ENCODE data around the gene OSBPL6.

The OSBPL6 gene

GRCh38 chr2:178199334-178199733 is 5.0 kb downstream of the OSBPL6 start:
- no peak for DNase-seq

GRCh38 chr2:178200331-178200730 is 6.0 kb downstream of the OSBPL6 start:
- DNase-seq = no peak

DNA sequence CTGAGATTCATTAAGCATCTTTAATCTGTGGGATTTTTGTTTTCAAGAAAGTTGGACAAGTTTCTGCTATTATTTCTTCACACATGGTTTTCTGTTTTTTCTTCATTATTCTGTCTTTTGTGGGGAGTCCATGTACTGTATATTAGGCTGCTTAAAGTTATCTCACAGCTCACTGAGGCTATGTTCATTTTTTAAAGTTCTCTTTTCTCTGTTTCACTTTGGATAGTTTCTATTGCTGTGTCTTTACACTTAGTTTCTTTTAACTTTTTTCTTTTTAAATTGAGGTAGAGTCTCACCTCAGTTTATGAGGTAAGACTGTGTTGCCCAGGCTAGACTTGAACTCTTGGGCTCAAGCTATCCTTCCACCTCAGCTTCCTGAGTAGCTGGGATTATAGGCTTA is 8.6 kb downstream of the OSBPL6 start:
- DNase-seq = no peak

- no peak for DNase-seq
Measured at GRCh38 chr2:178204977-178205376, 10.7 kb downstream of the OSBPL6 start.

DNA sequence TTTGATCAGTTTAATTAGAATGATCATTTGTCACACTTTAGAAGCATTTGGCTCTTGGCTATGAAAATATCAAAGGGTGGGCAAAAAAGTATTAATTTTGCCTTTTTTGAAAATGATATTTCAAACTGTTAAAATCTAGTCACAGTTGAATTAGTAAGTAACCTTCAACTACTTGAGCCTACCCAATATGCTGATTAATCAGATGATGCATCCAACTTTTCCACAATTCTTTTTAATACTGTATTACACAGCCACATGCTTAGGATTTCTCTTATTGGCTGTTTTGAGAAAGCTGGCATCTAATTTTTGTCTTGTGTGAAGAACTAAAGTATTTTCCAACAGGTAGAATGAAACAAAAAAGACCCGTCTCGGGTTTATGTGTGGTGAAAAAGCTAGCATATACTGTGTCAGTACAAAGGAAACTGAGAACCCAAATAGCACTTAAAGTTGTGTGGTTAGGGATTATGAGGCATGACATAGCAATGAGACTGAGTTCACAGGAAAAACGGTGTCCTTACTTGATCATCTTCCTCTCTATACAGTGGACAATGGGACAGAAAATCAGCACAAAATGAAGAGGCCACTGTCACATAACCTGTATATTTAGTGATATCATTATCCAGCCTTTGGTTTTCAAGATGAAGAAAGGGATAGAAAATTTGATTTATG is 11.7 kb downstream of the OSBPL6 start:
- DNase-seq = no peak

DNA sequence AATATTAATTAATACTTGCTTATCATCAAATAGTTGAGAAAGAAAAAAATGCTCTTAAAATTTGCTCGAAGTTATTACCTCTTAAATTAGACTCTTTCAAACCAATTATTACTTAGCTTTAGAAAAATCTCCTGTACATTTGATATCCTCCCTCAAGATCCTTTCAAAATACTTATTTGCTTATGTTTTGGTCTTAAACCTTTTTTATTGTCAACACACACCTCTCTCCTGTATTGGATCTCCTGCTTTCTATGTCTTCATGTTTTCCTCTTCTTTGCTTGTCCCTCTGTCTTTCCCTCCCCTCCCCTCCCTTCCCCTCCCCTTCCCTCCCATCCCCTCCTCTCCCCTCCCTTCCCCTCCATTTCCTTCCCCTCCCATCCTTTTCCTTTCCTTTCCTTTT is 14.0 kb downstream of the OSBPL6 start:
- no peak for DNase-seq

- no peak for DNase-seq
Measured at GRCh38 chr2:178208817-178209216, 14.5 kb downstream of the OSBPL6 start.

DNA sequence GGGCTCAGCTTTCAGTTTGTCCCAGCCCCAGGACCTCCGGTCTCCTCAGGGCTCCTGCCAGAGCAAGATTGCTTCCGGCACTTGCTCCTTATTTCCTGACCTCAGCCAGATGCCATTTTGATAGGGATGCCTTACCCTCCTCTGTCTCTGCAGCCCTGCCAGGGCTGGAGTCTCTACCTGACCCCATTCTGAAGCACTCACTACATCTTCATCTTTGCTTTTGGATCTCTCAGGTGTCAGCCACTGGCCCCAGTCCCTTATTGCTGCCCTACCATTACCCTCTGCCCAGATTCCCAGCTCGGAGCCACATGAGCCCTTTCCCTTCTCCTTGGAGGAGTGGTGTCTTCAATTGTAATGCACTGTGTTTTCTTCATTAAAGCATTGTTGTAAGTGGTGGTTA is 17.1 kb downstream of the OSBPL6 start:
- no peak for DNase-seq

GRCh38 chr2:178211943-178212342 is 17.6 kb downstream of the OSBPL6 start:
- DNase-seq = no peak

GRCh38 chr2:178213991-178214390 is 19.7 kb downstream of the OSBPL6 start:
- no peak for DNase-seq

GRCh38 chr2:178219247-178219646 is 24.9 kb downstream of the OSBPL6 start:
- DNase-seq = no peak

GRCh38 chr2:178220814-178221213 is 26.5 kb downstream of the OSBPL6 start:
- no peak for DNase-seq

GRCh38 chr2:178221556-178221955 is 27.2 kb downstream of the OSBPL6 start:
- no peak for DNase-seq

DNA sequence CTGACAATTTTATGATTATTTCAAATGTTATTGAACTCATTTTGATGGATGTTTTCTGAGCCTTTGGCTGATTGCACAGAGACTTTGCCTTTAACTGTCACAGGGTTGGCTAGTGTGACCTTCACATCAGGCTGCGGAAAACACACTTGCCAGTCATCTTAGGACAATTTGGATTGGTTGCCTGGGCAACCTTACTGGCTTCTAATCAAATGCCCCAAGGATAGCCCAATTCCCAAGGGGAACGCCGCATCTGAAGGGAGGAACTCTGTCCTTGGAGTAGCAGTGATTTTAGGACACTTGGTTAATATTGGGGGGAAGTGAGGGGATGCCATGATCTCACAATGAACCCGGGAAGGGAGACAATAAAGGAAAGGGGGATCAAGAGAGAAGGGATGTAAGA is 29.5 kb downstream of the OSBPL6 start:
- DNase-seq = no peak

- no peak for DNase-seq
Measured at GRCh38 chr2:178225006-178225805, 30.9 kb downstream of the OSBPL6 start.

DNA sequence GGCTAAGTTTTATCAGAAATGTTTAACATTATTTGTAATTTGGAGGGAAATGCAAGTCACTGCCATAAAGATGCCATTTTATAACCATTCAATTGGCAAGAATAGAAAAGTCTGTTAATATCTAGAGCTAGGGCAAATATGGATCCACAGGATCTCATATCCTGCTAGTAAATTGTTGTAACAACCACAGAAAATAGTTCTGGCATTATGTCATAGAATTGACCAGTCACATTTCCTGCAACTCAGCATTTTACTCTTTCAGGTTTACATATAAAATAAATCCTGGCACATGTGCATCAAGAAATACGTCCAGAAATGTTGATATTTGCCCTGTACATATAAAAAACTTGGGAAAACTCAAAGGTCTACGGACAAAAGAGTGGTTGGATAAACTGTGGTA is 32.9 kb downstream of the OSBPL6 start:
- no peak for DNase-seq

- no peak for DNase-seq
Measured at GRCh38 chr2:178229927-178230326, 35.6 kb downstream of the OSBPL6 start.

- DNase-seq = no peak
Measured at GRCh38 chr2:178230396-178230795, 36.1 kb downstream of the OSBPL6 start.

DNA sequence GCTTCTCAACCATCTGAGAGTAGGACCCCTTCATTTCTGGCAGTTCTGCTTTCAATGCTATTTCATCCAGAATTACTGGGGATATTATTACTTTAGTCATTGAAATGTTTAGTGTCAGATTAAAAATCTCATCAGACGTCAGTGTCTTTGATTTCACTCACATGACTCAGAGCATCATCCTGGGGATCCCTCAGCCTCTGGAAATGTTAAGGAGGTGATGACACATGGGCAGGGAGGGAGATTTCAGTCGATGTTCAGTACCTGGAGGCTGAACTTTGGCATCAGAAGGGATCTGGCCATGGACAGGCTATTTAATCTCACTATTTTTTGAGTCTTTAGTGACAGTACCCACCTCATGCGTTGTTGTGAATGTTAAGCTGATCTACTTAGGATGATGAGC is 39.1 kb downstream of the OSBPL6 start:
- DNase-seq = no peak

DNA sequence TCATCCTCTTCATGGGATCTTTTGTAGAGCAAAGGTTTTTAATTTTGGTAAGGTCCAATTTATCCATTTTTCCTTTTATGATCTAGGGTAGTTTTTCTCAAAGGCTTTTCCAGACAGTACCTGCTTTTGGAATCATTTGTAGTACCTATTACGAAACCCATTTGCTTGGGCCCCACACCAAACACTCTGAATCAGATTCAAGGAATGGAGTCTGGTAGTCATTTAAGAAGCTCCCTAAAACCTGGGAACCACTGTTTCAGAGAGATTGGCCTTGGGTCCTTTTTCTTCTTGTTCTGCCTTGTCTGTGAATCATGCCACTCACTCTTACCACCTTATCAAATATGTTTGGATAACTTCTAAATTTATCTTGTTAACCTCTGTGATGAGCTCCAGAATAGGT is 40.3 kb downstream of the OSBPL6 start:
- no peak for DNase-seq

DNA sequence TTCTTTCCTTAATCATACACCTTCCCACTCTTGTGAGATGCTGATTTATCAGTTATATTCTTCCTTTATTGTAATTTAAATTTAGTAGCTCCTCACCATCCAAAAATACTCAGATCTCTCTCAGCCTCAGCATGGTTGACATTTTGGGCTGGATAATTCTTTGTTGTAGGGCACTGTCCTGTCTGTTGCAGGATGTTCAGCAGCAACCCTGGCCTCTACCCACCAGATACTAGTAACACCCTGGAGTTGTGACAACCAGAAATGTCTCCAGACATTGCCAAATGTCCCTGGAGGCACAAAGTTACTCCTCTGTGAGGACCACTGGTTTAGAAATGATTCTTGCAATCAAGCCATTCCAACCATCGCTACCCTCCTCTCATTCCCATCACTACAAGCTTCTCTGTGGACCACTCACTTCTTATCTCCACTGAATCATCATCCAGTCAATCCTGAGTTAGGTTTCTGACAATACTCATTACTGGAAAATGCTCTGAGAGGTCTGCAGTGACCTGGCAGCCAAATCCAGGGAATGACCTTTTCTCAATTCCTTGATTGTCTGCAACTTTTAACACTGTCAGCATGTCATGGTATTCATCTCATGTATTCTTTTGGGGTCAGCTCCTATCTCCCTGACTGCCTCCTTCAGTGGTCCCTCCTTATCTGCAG is 43.3 kb downstream of the OSBPL6 start:
- no peak for DNase-seq

DNA sequence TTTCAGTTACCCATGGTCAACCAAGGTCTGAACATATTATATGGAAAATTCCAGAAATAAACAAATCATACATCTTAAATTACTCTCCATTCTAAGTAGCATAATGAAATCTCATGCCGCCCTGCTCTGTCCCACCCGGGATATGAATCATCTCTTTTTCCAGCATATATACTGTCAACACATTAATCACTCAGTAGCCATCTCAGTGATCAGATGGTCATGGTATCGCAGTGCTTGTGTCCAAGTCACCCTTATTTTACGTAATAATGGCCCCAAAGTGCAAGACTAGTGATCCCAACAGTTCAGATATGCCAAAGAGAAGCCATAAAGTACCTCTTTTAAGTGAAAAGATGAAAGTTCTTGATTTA is 43.8 kb downstream of the OSBPL6 start:
- DNase-seq = no peak

GRCh38 chr2:178238750-178239149 is 44.4 kb downstream of the OSBPL6 start:
- no peak for DNase-seq

Data from activated CD4-positive, alpha-beta T cell treated with anti-CD3 and anti-CD28 coated beads, Interleukin-2, amount 50 U/mL, for 48 hours (primary cell).